H1 (cell line): ENCODE measurements around the gene FEM1C. TPM values are rescaled to one million over a fixed set of nuclear protein-coding genes. Genes with fewer than 3 reads are reported as not detected.

Experiments
- CTCF ChIA-PET: fragments of 300-600 bp; sonication (Branson Sonifier 250); formaldehyde crosslinking; loops from one replicate; lab custom pipeline; 2021; ENCODE audit not compliant: partially characterized antibody; lab: Charles Lee
- POLR2A ChIA-PET: fragments of 300-600 bp; sonication (Branson Sonifier 250); formaldehyde crosslinking; loops from one replicate; lab custom pipeline; 2021; ENCODE audit warnings: inconsistent platforms; ENCODE audit not compliant: partially characterized antibody; lab: Charles Lee
- DNase-seq, 2 experiments: peaks; one replicate each; pipeline versions ENCODE4 v3.0.0 to v3.0.0-alpha.2; 2010 to 2022; ENCODE audit warnings: low spot score in 2 of 2, low read depth in 1 of 2, mixed read lengths in 1 of 2
- FAIRE-seq: peaks from 2 replicates; lab custom pipeline; 2011; peaks lifted over from hg19 to GRCh38; lab: Jason Lieb, UNC
- H2AFZ ChIP-seq: 2 replicates; pipeline ENCODE4 v1.8.1; 2012; ENCODE audit warnings: low read length, inconsistent platforms
- H2AK5ac ChIP-seq: 2 replicates; pipeline ENCODE4 v1.6.1; 2013; ENCODE audit warnings: low read depth, low read length
- H2BK120ac ChIP-seq: replicated peaks from 2 replicates; pipeline ENCODE3; 2013; ENCODE audit warnings: low read depth, low read length, inconsistent platforms
- H2BK12ac ChIP-seq: 2 replicates; pipeline ENCODE4 v1.6.1; 2013; ENCODE audit warnings: low read depth, low read length
- H2BK15ac ChIP-seq: 2 replicates; pipeline ENCODE4 v1.6.1; 2013; ENCODE audit warnings: low read length
- H2BK20ac ChIP-seq: 2 replicates; pipeline ENCODE4 v1.6.1; 2013; ENCODE audit warnings: low read length
- H2BK5ac ChIP-seq: 2 replicates; pipeline ENCODE4 v1.6.1; 2013; ENCODE audit warnings: low read depth, low read length
- H3K14ac ChIP-seq: 2 replicates; pipeline ENCODE4 v1.6.1; 2013; ENCODE audit warnings: inconsistent platforms; ENCODE audit not compliant: insufficient read length
- H3K18ac ChIP-seq: 2 replicates; pipeline ENCODE4 v1.6.1; 2013; ENCODE audit warnings: low read length; ENCODE audit errors: extremely low read depth
- H3K23ac ChIP-seq: 2 replicates; pipeline ENCODE4 v1.6.1; 2013; ENCODE audit warnings: inconsistent platforms; ENCODE audit not compliant: insufficient read length
- H3K23me2 ChIP-seq: 2 replicates; pipeline ENCODE4 v1.6.1; 2013; ENCODE audit warnings: low read depth, low read length
- H3K27ac ChIP-seq: 2 replicates; pipeline ENCODE4 v1.6.1; 2011; ENCODE audit warnings: low read depth, low read length, inconsistent platforms
- H3K27me3 ChIP-seq, 4 experiments: replicated peaks in 1 of 4; 1 replicate in 1 of 4; 2 replicates in 3 of 4; pipeline versions ENCODE4 v1.6.1 to v1.8.1; 2011 to 2013; ENCODE audit warnings: low read length in 3 of 4, mild to moderate bottlenecking in 3 of 4, inconsistent platforms in 2 of 4, mixed read lengths in 2 of 4, moderate library complexity in 1 of 4; ENCODE audit not compliant: control insufficient read depth in 3 of 4, insufficient read depth in 3 of 4; ENCODE audit errors: extremely low read depth in 1 of 4
- H3K36me3 ChIP-seq, 4 experiments: 2 replicates each; pipeline versions ENCODE4 v1.6.1 to v1.8.1; 2011 to 2013; ENCODE audit warnings: mild to moderate bottlenecking in 4 of 4, low read length in 3 of 4, moderate library complexity in 2 of 4, control low read depth in 1 of 4, inconsistent platforms in 1 of 4; ENCODE audit not compliant: insufficient read depth in 4 of 4, control insufficient read depth in 2 of 4
- H3K4ac ChIP-seq: replicated peaks from 2 replicates; pipeline ENCODE3; 2013; ENCODE audit warnings: low read length, low read depth, mixed read lengths, inconsistent platforms; ENCODE audit not compliant: insufficient read length
- H3K4me1 ChIP-seq, 4 experiments: replicated peaks in 1 of 4; 1 replicate in 1 of 4; 2 replicates in 3 of 4; pipeline versions ENCODE4 v1.6.1 to v1.8.1; 2011 to 2013; ENCODE audit warnings: low read length in 3 of 4, inconsistent platforms in 2 of 4, mixed read lengths in 1 of 4; ENCODE audit not compliant: insufficient read depth in 4 of 4, control insufficient read depth in 3 of 4
- H3K4me2 ChIP-seq, 2 experiments: 2 replicates each; pipeline versions ENCODE4 v1.6.1 to v1.8.1; 2011 to 2013; ENCODE audit warnings: low read depth in 2 of 2, low read length in 2 of 2, control low read depth in 1 of 2, inconsistent platforms in 1 of 2, mild to moderate bottlenecking in 1 of 2; ENCODE audit not compliant: insufficient read depth in 1 of 2
- H3K4me3 ChIP-seq, 4 experiments: fragments of 200-600, 300-600 bp in 1 of 4; sonication (generic), shearing (Covaris generic), sonication (Bioruptor Twin) in 1 of 4; 2 replicates each; pipeline versions ENCODE4 v1.5.1 to v1.8.1; 2011 to 2016; ENCODE audit warnings: low read length in 4 of 4, low read depth in 3 of 4, control low read depth in 2 of 4, inconsistent platforms in 2 of 4, mild to moderate bottlenecking in 2 of 4, mixed read lengths in 1 of 4, moderate library complexity in 1 of 4; ENCODE audit not compliant: insufficient read depth in 2 of 4; ENCODE audit errors: extremely low read depth in 1 of 4
- H3K56ac ChIP-seq: replicated peaks from 2 replicates; pipeline ENCODE3; 2013; ENCODE audit warnings: low read depth, mild to moderate bottlenecking, mixed read lengths, low read length, inconsistent platforms; ENCODE audit not compliant: insufficient read length
- H3K79me1 ChIP-seq: 2 replicates; pipeline ENCODE4 v1.6.1; 2013; ENCODE audit warnings: low read depth, low read length, control low read depth
- H3K79me2 ChIP-seq, 2 experiments: 2 replicates each; pipeline versions ENCODE4 v1.6.1 to v1.8.1; 2012 to 2013; ENCODE audit warnings: low read length in 2 of 2, mild to moderate bottlenecking in 2 of 2, inconsistent platforms in 1 of 2; ENCODE audit not compliant: insufficient read depth in 2 of 2, control insufficient read depth in 1 of 2
- H3K9ac ChIP-seq, 4 experiments: replicated peaks in 1 of 4; 1 replicate in 1 of 4; 2 replicates in 3 of 4; pipeline versions ENCODE4 v1.6.1 to v1.8.1; 2011 to 2013; ENCODE audit warnings: low read depth in 3 of 4, low read length in 3 of 4, control low read depth in 2 of 4, mild to moderate bottlenecking in 2 of 4, moderate library complexity in 2 of 4, inconsistent platforms in 1 of 4; ENCODE audit errors: extremely low read depth in 1 of 4
- H3K9me3 ChIP-seq, 2 experiments: 2 replicates each; pipeline versions ENCODE4 v1.6.1 to v1.8.1; 2012 to 2013; ENCODE audit warnings: mild to moderate bottlenecking in 2 of 2, moderate library complexity in 2 of 2, control low read depth in 1 of 2, inconsistent platforms in 1 of 2, low read depth in 1 of 2, low read length in 1 of 2, mixed read lengths in 1 of 2; ENCODE audit not compliant: insufficient read depth in 2 of 2
- H4K20me1 ChIP-seq, 2 experiments: replicated peaks in 1 of 2; 2 replicates each; pipeline versions ENCODE3 to v1.8.1; 2011 to 2013; ENCODE audit warnings: inconsistent platforms in 2 of 2, low read length in 2 of 2, mild to moderate bottlenecking in 1 of 2; ENCODE audit not compliant: insufficient read depth in 2 of 2, control insufficient read depth in 1 of 2
- H4K5ac ChIP-seq: 2 replicates; pipeline ENCODE4 v1.6.1; 2013; ENCODE audit warnings: low read length, low read depth, mixed read lengths, inconsistent platforms; ENCODE audit not compliant: insufficient read length
- H4K8ac ChIP-seq: 2 replicates; pipeline ENCODE4 v1.8.0; 2013; ENCODE audit warnings: mild to moderate bottlenecking, moderate library complexity, low read length, inconsistent platforms; ENCODE audit not compliant: insufficient read depth; ENCODE audit errors: extremely low read depth
- H4K91ac ChIP-seq: replicated peaks from 2 replicates; pipeline ENCODE3; 2013; ENCODE audit warnings: low read length, mixed read lengths, inconsistent platforms; ENCODE audit not compliant: insufficient read length
- JUND ChIP-seq: IDR thresholded peaks from 2 replicates; pipeline ENCODE4 v1.6.1; 2011; ENCODE audit warnings: mild to moderate bottlenecking, improper control_type of control experiment, low read length
- KDM1A ChIP-seq: fragments of 200-600, 300-600 bp; sonication (generic); IDR thresholded peaks from 2 replicates; pipeline ENCODE4 v1.7.1; 2016; ENCODE audit warnings: mild to moderate bottlenecking, low read length, borderline replicate concordance
- KDM4A ChIP-seq: IDR thresholded peaks from one replicate; pipeline ENCODE4 v1.7.1; 2012; ENCODE audit warnings: low read depth, mild to moderate bottlenecking, moderate library complexity, low read length, inconsistent platforms; ENCODE audit not compliant: severe bottlenecking
- NRF1 ChIP-seq: IDR thresholded peaks from 2 replicates; pipeline ENCODE4 v1.6.1; 2011; ENCODE audit warnings: mild to moderate bottlenecking, low read depth, low read length, improper control_type of control experiment
- SAP30 ChIP-seq: fragments of 300-600 bp; sonication (generic); IDR thresholded peaks from 2 replicates; pipeline ENCODE4 v1.7.1; 2012; ENCODE audit warnings: low read length, moderate library complexity, mild to moderate bottlenecking, inconsistent platforms; ENCODE audit not compliant: insufficient read depth, insufficient replicate concordance
- SIN3A ChIP-seq, 2 experiments: IDR thresholded peaks in 1 of 2; conservative IDR thresholded peaks in 1 of 2; 2 replicates each; pipeline ENCODE4 v1.6.1; 2011 to 2012; ENCODE audit warnings: low read length in 2 of 2, improper control_type of control experiment in 1 of 2, low read depth in 1 of 2, mild to moderate bottlenecking in 1 of 2
- SIRT6 ChIP-seq: IDR thresholded peaks from one replicate; pipeline ENCODE4 v1.7.1; 2012; ENCODE audit warnings: low read length, inconsistent platforms
- SIX5 ChIP-seq: IDR thresholded peaks from 2 replicates; pipeline ENCODE4 v1.6.1; 2011; ENCODE audit warnings: mild to moderate bottlenecking, low read depth, low read length
- TAF1 ChIP-seq: IDR thresholded peaks from 2 replicates; pipeline ENCODE4 v1.6.1; 2011; ENCODE audit warnings: mild to moderate bottlenecking, low read depth, low read length
- WGBS, 2 experiments: shearing (Covaris generic) in 1 of 2; methylation state at CpG; one replicate each; pipeline versions ENCODE4 v1.1.6 to v1.1.7; 2013 to 2015; ENCODE audit warnings: low lambda C conversion rate in 2 of 2, mixed read lengths in 2 of 2, inconsistent platforms in 1 of 2, low coverage in 1 of 2, missing lambda C conversion rate in 1 of 2; ENCODE audit not compliant: insufficient replicate concordance in 2 of 2, insufficient coverage in 1 of 2, insufficient read length in 1 of 2; ENCODE audit errors: extremely low coverage in 1 of 2, missing lambda C conversion rate in 1 of 2; 5-methylcytosine and 5-hydroxymethylcytosine counted together
- polyA plus RNA-seq, 7 experiments: library from polyadenylated mRNA; depleted of rRNA in 3 of 7; stranded (reverse) in 5 of 7; unstranded in 2 of 7; fragments of >200 nt in 5 of 7; fragments of 200-250 nt in 2 of 7; gene quantifications; 1 replicate in 5 of 7; 2 replicates in 1 of 7; 4 replicates in 1 of 7; pipeline versions ENCODE4 v1.2.1 to v1.2.3, GENCODE V29; 2011 to 2013; ENCODE audit warnings: missing spikeins in 2 of 7, mixed read lengths in 2 of 7
- total RNA-seq: library from RNA; stranded (reverse); fragmentation: NEBNext Ultra II Directional; extraction: Animal tissue kit (Norgen Biotek cat#: 25700); gene quantifications from 2 replicates; pipeline ENCODE4 v1.2.1, GENCODE V29; 2021

The FEM1C gene
- total and polyA plus RNA-seq, 2 of the 8 experiments (the other 6 are each of a cell fraction or from before 2014, with no cell fraction given), result 4.4 to 17.7 TPM

- Histone ChIP-seq H3K18ac (no peak overlapping the region), H3K4me2 (no peak overlapping the region), H4K8ac (no peak overlapping the region), H3K79me2 (no peaks in the 10 kb centered on the region), H3K79me1 (no peaks in the 10 kb centered on the region), H3K4me1 (peaks cover 0 to 10% (median 1%) of the 10 kb centered on the region in 4 experiments; a peak in 3 of 7 replicates), H2AK5ac (no peak overlapping the region), H3K23ac (no peak overlapping the region), H2BK120ac (no peak overlapping the region), H2AFZ (no peak overlapping the region), H3K27me3 (no peaks in the 10 kb centered on the region; a peak in 1 of 7 replicates), H3K4me3 (no peak overlapping the region), H3K4ac (no peak overlapping the region), H3K27ac (no peak overlapping the region), H3K36me3 (no peaks in the 10 kb centered on the region), H4K5ac (no peak overlapping the region), H3K9me3 (no peaks in the 10 kb centered on the region), H2BK12ac (no peak overlapping the region), H2BK15ac (no peak overlapping the region), H2BK20ac (no peak overlapping the region), H4K91ac (no peak overlapping the region), H3K56ac (no peak overlapping the region), H2BK5ac (no peak overlapping the region), H3K9ac (no peak overlapping the region), H4K20me1 (no peaks in the 10 kb centered on the region), H3K23me2 (no peaks in the 10 kb centered on the region), H3K14ac (no peak overlapping the region)
- ChIA-PET POLR2A (no interaction called here), CTCF (interaction anchor here (0.9 to 1.6 kb wide), 2 partner anchors 13 to 84 kb away, joined by 3 read pairs; no protein-coding TSS in a partner anchor)
- DNase-seq (no peak), FAIRE-seq (no peak)
- WGBS, 2 experiments, result 88% methylated on average over 2 of the region's 2 CpGs; no CpG with 5 or more reads in 1 of the 2 experiments
- TF ChIP-seq TAF1 (no peak), SIN3A (conservative IDR thresholded peaks at IDR 0.05 in 1 of 2, IDR thresholded peaks at IDR 0.05 in 1 of 2; ENCODE audit: low read depth in 1 of 2, low read length in 2 of 2) (no peak), SIX5 (no peak), SIRT6 (no peak), SAP30 (no peak), NRF1 (no peak), KDM1A (no peak), KDM4A (no peak), JUND (no peak)
- TF ChIP-seq, all 59 proteins: peak for 0
Observed at GRCh38 chr5:115490596-115490995, 54.0 kb downstream of the FEM1C start.
